Measurements from ENCODE around the gene RADX. TPM values are rescaled to one million over a fixed set of nuclear protein-coding genes. Genes with fewer than 3 reads are reported as not detected.

RADX gene
- total RNA-seq, 2 experiments from 2014 or later: 5.6 to 7.4 TPM

DNA sequence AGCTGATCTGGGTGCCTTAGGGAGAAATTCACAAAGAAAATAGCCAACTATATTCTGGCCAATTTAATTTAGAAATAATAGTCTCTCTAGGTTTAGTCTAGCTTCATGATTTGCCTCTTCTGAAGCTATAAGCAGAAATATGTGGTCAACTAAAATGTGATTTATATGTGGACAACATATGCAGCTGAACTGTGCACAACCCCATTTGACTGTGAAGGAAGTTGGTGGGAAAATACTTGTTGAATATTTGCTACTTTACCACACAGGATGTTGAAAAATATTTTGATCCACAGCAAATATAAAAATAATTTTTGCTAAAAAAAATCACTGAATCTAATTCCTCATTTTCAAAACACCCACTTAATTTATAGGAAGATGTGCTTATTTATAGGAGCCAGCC is 99.0 kb downstream of the RADX start:
- ChIA-PET CTCF (no interaction called here), POLR2A (no interaction called here)
- no peak overlapping the region for H3K4me3 Mint-ChIP-seq
- intact Hi-C loops (cut with micrococcal nuclease): no loop called here
- H3K27ac Mint-ChIP-seq: no peak overlapping the region
- H3K27me3 Mint-ChIP-seq: no peaks in the 10 kb centered on the region
- no peaks in the 10 kb centered on the region for H3K4me1 Mint-ChIP-seq (ENCODE audit: low read depth)
- no peaks in the 10 kb centered on the region for H3K9me3 Mint-ChIP-seq
- TF ChIP-seq, protein P1, sequence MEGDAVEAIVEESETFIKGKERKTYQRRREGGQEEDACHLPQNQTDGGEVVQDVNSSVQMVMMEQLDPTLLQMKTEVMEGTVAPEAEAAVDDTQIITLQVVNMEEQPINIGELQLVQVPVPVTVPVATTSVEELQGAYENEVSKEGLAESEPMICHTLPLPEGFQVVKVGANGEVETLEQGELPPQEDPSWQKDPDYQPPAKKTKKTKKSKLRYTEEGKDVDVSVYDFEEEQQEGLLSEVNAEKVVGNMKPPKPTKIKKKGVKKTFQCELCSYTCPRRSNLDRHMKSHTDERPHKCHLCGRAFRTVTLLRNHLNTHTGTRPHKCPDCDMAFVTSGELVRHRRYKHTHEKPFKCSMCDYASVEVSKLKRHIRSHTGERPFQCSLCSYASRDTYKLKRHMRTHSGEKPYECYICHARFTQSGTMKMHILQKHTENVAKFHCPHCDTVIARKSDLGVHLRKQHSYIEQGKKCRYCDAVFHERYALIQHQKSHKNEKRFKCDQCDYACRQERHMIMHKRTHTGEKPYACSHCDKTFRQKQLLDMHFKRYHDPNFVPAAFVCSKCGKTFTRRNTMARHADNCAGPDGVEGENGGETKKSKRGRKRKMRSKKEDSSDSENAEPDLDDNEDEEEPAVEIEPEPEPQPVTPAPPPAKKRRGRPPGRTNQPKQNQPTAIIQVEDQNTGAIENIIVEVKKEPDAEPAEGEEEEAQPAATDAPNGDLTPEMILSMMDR (IDR thresholded peaks at IDR 0.05): no peak
- no peak for ATAC-seq
- no peak for DNase-seq
- no peaks in the 10 kb centered on the region for H3K36me3 Mint-ChIP-seq (ENCODE audit: low read depth)

DNA sequence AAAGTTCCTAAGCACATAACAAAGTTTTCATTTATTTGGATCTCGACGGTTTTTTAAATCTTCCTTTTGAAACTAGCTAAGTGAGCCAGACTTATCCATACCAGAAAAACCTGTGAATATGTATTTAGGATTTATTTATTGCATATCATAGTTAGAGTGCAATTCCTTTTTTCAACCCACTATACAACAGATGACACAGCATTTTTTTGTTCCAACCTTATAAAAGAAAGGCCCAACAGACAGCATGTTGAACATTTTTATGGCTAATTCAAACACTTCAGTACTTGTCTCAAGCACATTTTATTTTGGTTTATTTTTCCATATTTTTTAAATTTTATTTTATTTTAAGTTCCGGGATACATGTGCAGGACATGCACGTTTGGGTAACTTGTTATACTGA is 99.6 kb downstream of the RADX start:
- H3K9me3 Mint-ChIP-seq: no peaks in the 10 kb centered on the region
- DNase-seq (no peak), ATAC-seq (no peak)
- H3K4me3 Mint-ChIP-seq: no peak overlapping the region
- H3K4me1 Mint-ChIP-seq (ENCODE audit: low read depth): no peaks in the 10 kb centered on the region
- no peaks in the 10 kb centered on the region for H3K27me3 Mint-ChIP-seq
- H3K27ac Mint-ChIP-seq: no peak overlapping the region
- ChIA-PET POLR2A (no interaction called here), CTCF (no interaction called here)
- TF ChIP-seq, protein P1 (IDR thresholded peaks at IDR 0.05): no peak
- intact Hi-C loops (cut with micrococcal nuclease): no loop called here
- no peaks in the 10 kb centered on the region for H3K36me3 Mint-ChIP-seq (ENCODE audit: low read depth)

DNA sequence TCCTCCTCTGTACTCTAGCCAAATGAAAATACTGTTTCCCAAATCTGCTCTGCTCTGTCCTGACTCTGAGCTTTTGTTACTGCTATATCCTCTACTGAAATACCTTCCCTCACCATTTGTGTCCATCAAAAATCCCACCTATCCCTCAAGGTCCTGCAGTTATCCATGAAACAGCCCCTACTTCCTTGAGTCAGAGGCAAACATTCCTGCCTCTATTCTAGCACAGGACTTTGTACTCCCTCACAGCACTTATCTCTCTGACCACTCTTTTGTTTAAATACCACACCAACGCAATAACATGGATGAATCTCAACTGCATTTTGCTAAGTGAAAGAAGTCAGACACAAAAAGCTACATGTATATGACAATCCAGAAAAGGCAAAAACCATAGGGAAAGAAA is 104.2 kb downstream of the RADX start:
- H3K4me3 Mint-ChIP-seq: no peak overlapping the region
- ATAC-seq (no peak), DNase-seq (no peak)
- CTCF ChIA-PET: no interaction called here
- no peaks in the 10 kb centered on the region for H3K4me1 Mint-ChIP-seq (ENCODE audit: low read depth)
- H3K36me3 Mint-ChIP-seq (ENCODE audit: low read depth): no peaks in the 10 kb centered on the region
- TF ChIP-seq, protein P1 (IDR thresholded peaks at IDR 0.05): no peak
- no peaks in the 10 kb centered on the region for H3K9me3 Mint-ChIP-seq
- H3K27ac Mint-ChIP-seq: no peak overlapping the region
- intact Hi-C loops (cut with micrococcal nuclease): no loop called here
- POLR2A ChIA-PET: no interaction called here
- peaks cover 2% of the 10 kb centered on the region for H3K27me3 Mint-ChIP-seq

DNA sequence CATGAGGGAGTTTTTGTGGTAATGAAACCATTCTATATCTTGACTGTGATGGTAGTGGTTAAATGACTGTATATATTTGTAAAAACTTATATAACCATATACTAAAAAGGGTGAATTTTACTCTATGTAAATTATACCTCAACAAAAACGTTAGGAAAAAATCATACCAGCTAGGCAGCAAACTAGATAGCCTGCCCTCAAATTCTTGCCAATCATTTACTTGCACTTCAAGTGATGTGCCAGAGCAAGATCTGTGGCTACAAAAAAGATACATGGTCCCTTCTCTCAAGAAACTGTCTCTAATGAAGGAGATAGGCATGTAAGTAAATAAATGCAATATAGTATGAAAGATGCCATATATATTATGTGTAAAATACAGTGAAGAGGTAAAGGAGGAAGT is 104.7 kb downstream of the RADX start:
- no peaks in the 10 kb centered on the region for H3K36me3 Mint-ChIP-seq (ENCODE audit: low read depth)
- ChIA-PET CTCF (no interaction called here), POLR2A (no interaction called here)
- TF ChIP-seq, protein P1 (IDR thresholded peaks at IDR 0.05): no peak
- H3K9me3 Mint-ChIP-seq: no peaks in the 10 kb centered on the region
- no peaks in the 10 kb centered on the region for H3K4me1 Mint-ChIP-seq (ENCODE audit: low read depth)
- no peak for DNase-seq
- H3K27ac Mint-ChIP-seq: no peak overlapping the region
- no peak overlapping the region for H3K4me3 Mint-ChIP-seq
- peaks cover 2% of the 10 kb centered on the region for H3K27me3 Mint-ChIP-seq
- intact Hi-C loops (cut with micrococcal nuclease): no loop called here
- no peak for ATAC-seq

DNA sequence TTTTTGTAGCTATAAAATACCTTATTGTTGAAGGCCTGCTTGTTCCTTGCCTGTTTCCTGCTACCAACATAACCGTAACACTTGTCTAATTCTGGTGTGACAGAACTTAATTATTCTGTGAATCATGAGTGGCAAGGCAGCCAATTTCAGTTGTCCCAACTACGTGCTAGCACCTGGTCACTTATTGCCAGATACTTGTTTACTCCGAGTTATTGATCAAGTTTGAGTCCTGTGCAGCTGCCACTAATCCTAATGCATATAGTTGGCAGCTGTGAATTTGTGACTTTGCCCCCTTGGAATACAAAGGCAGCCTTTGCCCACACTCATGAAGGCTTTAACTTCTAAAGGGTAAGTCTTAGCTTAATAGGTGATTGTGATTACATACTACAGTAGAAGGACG is 106.9 kb downstream of the RADX start:
- ATAC-seq (no peak), DNase-seq (no peak)
- CTCF ChIA-PET: no interaction called here
- intact Hi-C loops (cut with micrococcal nuclease): no loop called here
- TF ChIP-seq, protein P1 (IDR thresholded peaks at IDR 0.05): no peak
- POLR2A ChIA-PET: no interaction called here
- no peak overlapping the region for H3K27ac Mint-ChIP-seq
- H3K4me3 Mint-ChIP-seq: no peak overlapping the region
- no peaks in the 10 kb centered on the region for H3K9me3 Mint-ChIP-seq
- peaks cover 6% of the 10 kb centered on the region for H3K27me3 Mint-ChIP-seq
- H3K4me1 Mint-ChIP-seq (ENCODE audit: low read depth): no peaks in the 10 kb centered on the region
- H3K36me3 Mint-ChIP-seq (ENCODE audit: low read depth): no peaks in the 10 kb centered on the region
